Ishikawa (cell line): ENCODE results near the gene PROK2.

Experiments used
- CEBPB ChIP-seq: IDR thresholded peaks from 2 replicates; pipeline ENCODE4 v1.6.1; 2012
- CREB1 ChIP-seq: IDR thresholded peaks from 2 replicates; pipeline ENCODE4 v1.6.1; 2012; ENCODE audit warnings: low read depth
- EGR1 ChIP-seq: IDR thresholded peaks from 2 replicates; pipeline ENCODE4 v1.6.1; 2012
- EP300 ChIP-seq: IDR thresholded peaks from 2 replicates; pipeline ENCODE4 v1.6.1; 2012; ENCODE audit warnings: borderline replicate concordance
- FOXM1 ChIP-seq: IDR thresholded peaks from 2 replicates; pipeline ENCODE4 v1.6.1; 2012; ENCODE audit warnings: low read depth, borderline replicate concordance
- NFIC ChIP-seq: IDR thresholded peaks from 2 replicates; pipeline ENCODE4 v1.6.1; 2012
- RAD21 ChIP-seq: IDR thresholded peaks from 2 replicates; pipeline ENCODE4 v1.6.1; 2012; ENCODE audit warnings: low read depth
- TAF1 ChIP-seq: IDR thresholded peaks from 2 replicates; pipeline ENCODE4 v1.6.1; 2012; ENCODE audit warnings: low read depth, mild to moderate bottlenecking
- TCF12 ChIP-seq: IDR thresholded peaks from 2 replicates; pipeline ENCODE4 v1.6.1; 2012; ENCODE audit warnings: low read depth
- TEAD4 ChIP-seq: IDR thresholded peaks from 2 replicates; pipeline ENCODE4 v1.6.1; 2012
- YY1 ChIP-seq: IDR thresholded peaks from 2 replicates; pipeline ENCODE4 v1.6.1; 2012; ENCODE audit warnings: low read depth
- ZBTB7A ChIP-seq: IDR thresholded peaks from 2 replicates; pipeline ENCODE4 v1.6.1; 2012; ENCODE audit warnings: low read depth
- TF ChIP-seq, protein P1 (sequence below): IDR thresholded peaks from 2 replicates; pipeline ENCODE4 v1.6.1; 2012
- TF ChIP-seq, protein P2 (sequence below): IDR thresholded peaks from 2 replicates; pipeline ENCODE4 v1.6.1; 2012; ENCODE audit warnings: low read depth, mild to moderate bottlenecking
- TF ChIP-seq, protein P3 (sequence below): IDR thresholded peaks from 2 replicates; pipeline ENCODE4 v1.6.1; 2012

Gene PROK2

DNA sequence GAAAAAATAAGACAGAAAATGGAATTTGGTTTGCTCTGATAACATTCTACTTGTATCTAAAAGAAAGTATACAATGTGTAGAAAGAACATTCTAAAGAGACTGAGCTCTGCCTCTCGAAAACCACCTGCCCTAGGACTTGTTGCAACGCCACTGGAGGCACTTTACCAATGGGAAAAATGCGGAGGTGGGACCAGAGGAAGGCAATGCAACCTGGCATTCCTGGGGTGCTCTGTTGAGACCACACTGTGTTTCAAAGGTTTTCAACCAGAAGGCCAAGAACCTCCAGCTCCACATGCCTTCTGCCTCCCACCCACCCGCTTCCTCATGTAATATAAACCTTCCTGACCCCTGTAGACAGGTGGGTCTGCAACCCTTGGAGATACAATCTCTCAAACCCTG lies 4.5 kb downstream of the PROK2 start:
- TF ChIP-seq RAD21, result no peak
- TF ChIP-seq, protein P1, sequence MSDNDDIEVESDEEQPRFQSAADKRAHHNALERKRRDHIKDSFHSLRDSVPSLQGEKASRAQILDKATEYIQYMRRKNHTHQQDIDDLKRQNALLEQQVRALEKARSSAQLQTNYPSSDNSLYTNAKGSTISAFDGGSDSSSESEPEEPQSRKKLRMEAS, result no peak
- no peak for TF ChIP-seq FOXM1
- no peak for TF ChIP-seq EGR1
- no peak for TF ChIP-seq ZBTB7A
- no peak for TF ChIP-seq TAF1
- TF ChIP-seq CREB1, result no peak
- TF ChIP-seq TCF12, result no peak
- no peak for TF ChIP-seq TEAD4
- TF ChIP-seq NFIC, result no peak
- TF ChIP-seq YY1, result no peak
- TF ChIP-seq EP300, result no peak
- TF ChIP-seq, protein P2, sequence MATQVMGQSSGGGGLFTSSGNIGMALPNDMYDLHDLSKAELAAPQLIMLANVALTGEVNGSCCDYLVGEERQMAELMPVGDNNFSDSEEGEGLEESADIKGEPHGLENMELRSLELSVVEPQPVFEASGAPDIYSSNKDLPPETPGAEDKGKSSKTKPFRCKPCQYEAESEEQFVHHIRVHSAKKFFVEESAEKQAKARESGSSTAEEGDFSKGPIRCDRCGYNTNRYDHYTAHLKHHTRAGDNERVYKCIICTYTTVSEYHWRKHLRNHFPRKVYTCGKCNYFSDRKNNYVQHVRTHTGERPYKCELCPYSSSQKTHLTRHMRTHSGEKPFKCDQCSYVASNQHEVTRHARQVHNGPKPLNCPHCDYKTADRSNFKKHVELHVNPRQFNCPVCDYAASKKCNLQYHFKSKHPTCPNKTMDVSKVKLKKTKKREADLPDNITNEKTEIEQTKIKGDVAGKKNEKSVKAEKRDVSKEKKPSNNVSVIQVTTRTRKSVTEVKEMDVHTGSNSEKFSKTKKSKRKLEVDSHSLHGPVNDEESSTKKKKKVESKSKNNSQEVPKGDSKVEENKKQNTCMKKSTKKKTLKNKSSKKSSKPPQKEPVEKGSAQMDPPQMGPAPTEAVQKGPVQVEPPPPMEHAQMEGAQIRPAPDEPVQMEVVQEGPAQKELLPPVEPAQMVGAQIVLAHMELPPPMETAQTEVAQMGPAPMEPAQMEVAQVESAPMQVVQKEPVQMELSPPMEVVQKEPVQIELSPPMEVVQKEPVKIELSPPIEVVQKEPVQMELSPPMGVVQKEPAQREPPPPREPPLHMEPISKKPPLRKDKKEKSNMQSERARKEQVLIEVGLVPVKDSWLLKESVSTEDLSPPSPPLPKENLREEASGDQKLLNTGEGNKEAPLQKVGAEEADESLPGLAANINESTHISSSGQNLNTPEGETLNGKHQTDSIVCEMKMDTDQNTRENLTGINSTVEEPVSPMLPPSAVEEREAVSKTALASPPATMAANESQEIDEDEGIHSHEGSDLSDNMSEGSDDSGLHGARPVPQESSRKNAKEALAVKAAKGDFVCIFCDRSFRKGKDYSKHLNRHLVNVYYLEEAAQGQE, result no peak
- TF ChIP-seq, protein P3, sequence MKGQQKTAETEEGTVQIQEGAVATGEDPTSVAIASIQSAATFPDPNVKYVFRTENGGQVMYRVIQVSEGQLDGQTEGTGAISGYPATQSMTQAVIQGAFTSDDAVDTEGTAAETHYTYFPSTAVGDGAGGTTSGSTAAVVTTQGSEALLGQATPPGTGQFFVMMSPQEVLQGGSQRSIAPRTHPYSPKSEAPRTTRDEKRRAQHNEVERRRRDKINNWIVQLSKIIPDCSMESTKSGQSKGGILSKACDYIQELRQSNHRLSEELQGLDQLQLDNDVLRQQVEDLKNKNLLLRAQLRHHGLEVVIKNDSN, result no peak
- no peak for TF ChIP-seq CEBPB

DNA sequence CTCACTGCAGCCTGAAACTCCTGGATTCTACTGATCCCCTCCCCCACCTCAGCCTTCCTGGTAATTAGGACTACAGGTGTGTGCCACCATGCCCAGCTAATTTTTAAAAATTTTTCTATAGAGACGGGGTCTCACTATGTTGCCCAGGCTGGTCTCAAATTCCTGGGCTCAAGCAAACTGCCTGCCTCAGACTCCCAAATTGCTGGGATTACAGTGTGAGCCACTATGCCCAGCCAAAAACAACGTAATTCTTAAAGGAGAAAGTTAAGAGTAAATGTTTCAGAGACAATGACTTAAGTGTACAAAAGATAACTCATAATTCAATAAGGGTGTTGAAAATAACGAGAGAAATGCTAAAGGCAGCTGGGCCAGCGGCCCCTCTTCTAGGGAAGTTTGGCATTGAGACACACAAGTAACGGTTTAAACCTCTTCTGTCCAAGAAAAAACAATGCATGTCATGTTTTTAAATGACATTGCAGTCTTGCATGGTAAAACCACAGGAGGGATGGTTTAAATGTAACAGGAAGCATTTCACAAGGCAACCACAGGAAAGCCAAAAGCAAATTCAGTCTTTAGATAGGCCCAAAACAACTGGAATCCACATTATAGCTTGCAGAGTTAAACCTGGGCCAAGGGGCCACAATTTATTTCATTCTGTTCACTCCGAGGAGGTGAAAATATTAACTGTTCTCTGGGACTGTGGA lies 5.1 kb downstream of the PROK2 start:
- TF ChIP-seq CEBPB, result no peak
- TF ChIP-seq YY1, result no peak
- TF ChIP-seq, protein P2, result no peak
- no peak for TF ChIP-seq NFIC
- no peak for TF ChIP-seq ZBTB7A
- no peak for TF ChIP-seq TAF1
- no peak for TF ChIP-seq FOXM1

DNA sequence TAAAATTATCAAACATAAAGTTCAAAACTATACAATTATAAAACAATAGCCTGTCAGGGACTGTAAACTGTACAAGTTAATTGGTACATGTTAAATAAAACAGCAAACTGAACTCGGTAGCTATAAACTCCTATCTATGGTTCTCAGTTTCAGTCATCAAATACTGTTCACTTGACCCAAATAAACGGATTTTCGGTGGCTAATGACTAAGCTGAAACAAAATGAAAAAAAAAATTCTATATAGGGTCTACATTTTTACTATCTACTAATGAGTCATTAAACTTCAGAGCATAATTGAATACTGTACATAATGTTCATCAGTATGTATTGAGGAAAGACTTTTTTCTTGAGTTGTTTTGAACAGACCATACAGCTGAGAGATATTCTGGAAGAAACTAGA lies 6.6 kb downstream of the PROK2 start:
- TF ChIP-seq FOXM1 (no peak), TEAD4 (no peak), ZBTB7A (no peak), TCF12 (no peak), CEBPB (no peak), EP300 (no peak), YY1 (no peak), NFIC (no peak), EGR1 (no peak), RAD21 (no peak), CREB1 (no peak), TAF1 (no peak)
- TF ChIP-seq, protein P2, result no peak
- TF ChIP-seq, protein P3, result no peak
- TF ChIP-seq, protein P1, result no peak

DNA sequence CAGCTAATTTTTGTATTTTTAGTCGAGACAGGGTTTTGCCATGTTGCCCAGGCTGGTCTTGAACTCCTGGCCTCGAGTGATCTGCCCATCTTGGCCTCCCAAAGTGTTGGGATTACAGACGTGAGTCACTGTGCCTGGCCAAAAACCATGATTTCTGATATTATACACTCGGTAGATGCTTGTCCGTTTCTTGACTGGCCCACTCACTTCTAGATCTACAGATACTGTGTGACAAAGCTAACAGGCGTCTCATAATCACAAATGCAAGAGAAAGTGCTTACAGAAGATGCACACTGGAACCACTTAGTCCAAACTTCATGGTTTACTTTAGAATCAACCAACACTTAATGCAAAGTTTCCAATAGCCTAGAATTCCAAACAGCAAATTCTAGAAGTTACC lies 8.4 kb downstream of the PROK2 start:
- TF ChIP-seq CREB1 (no peak), NFIC (no peak), RAD21 (no peak), TEAD4 (no peak), EGR1 (no peak), EP300 (no peak), TCF12 (no peak), YY1 (no peak)
- TF ChIP-seq, protein P2, result no peak
- TF ChIP-seq, protein P3, result no peak
- TF ChIP-seq, protein P1, result no peak
